Activated CD8-positive, alpha-beta T cell treated with anti-CD3 and anti-CD28 coated beads for 36 hours (primary cell): ENCODE measurements around the gene STK31. TPM values are rescaled to one million over a fixed set of nuclear protein-coding genes. Genes with fewer than 3 reads are reported as not detected.
"Not testable (repeated sequence)": the region's sequence is repeated elsewhere in the genome, so short reads cannot be mapped to it uniquely, and the experiment has no call there.

Experiments used
- ATAC-seq: fragments of 200-7000 bp; cut with Tn5 transposase; one replicate; pipeline ENCODE4 v1.10.0; 2021; ENCODE audit warnings: mild to moderate bottlenecking, moderate library complexity
- CTCF ChIA-PET: fragments of 350-600 bp; sonication (Branson Sonifier 250); formaldehyde crosslinking; loops from one replicate; lab custom pipeline; 2021; ENCODE audit warnings: antibody characterized with exemption; lab: Charles Lee
- POLR2A ChIA-PET: fragments of 350-600 bp; sonication (Branson Sonifier 250); formaldehyde crosslinking; loops from one replicate; lab custom pipeline; 2021; ENCODE audit warnings: antibody characterized with exemption; lab: Charles Lee
- DNase-seq: peaks from one replicate; pipeline ENCODE4 v3.0.0-alpha.2; 2020
- H3K27ac Mint-ChIP-seq: one replicate; pipeline ENCODE4 v1.8.0; 2021; ENCODE audit warnings: mild to moderate bottlenecking, mixed read lengths
- H3K27me3 Mint-ChIP-seq: one replicate; pipeline ENCODE4 v1.8.0; 2021; ENCODE audit warnings: mixed read lengths
- H3K36me3 Mint-ChIP-seq: one replicate; pipeline ENCODE4 v1.8.0; 2021; ENCODE audit warnings: low read depth, mixed read lengths
- H3K4me1 Mint-ChIP-seq: one replicate; pipeline ENCODE4 v1.8.0; 2021; ENCODE audit warnings: low read depth, mixed read lengths
- H3K4me3 Mint-ChIP-seq: one replicate; pipeline ENCODE4 v1.8.0; 2021; ENCODE audit warnings: mild to moderate bottlenecking, moderate library complexity, mixed read lengths
- H3K9me3 Mint-ChIP-seq: one replicate; pipeline ENCODE4 v1.8.0; 2021; ENCODE audit warnings: mixed read lengths
- intact Hi-C: fragments of 100-400 bp; cut with micrococcal nuclease; formaldehyde crosslinking; loops from one replicate; pipeline ENCODE4 v1.10.0; 2022
- total RNA-seq, 2 experiments: library from RNA; stranded (reverse); gene quantifications; one replicate each; pipeline ENCODE4 v1.2.3, GENCODE V29; 2021
- TF ChIP-seq, protein P1 (sequence below): fragments of 200-600 bp; IDR thresholded peaks from one replicate; pipeline ENCODE4 v1.8.0; 2022; ENCODE audit warnings: antibody characterized with exemption, mild to moderate bottlenecking

STK31 gene
- total RNA-seq, 2 experiments from 2014 or later, result 0.20 TPM; not detected in 1

DNA sequence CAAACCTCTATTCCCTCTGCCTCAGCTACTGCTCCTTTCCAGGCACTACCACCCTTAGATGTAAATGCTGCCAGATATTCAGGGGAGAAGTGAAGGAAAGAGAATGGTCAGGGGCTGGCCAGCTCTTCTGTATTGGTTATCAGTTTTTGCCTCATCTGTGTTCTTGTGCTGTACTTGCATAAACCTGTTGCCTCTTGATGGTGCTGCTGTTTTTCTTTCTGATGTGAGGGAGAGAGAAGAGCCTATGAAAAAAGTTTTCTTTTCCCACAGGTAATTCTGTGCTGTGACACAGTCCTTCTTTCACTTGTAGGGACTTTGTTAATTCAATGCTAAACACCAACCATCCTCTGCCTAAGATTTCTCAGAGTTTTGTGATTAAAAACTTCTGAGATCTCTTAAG, 57.5 kb downstream of the STK31 start:
- Mint-ChIP-seq H3K4me3 (no peak overlapping the region), H3K27me3 (no peaks in the 10 kb centered on the region), H3K36me3 (no peaks in the 10 kb centered on the region), H3K9me3 (no peaks in the 10 kb centered on the region), H3K4me1 (no peaks in the 10 kb centered on the region), H3K27ac (no peak overlapping the region)
- intact Hi-C loops, result no loop called here
- ChIA-PET POLR2A (no interaction called here), CTCF (interaction anchor here (0.7 to 1.2 kb wide), 2 partner anchors 66 to 494 kb away, joined by 3 to 4 read pairs; no protein-coding TSS in a partner anchor)
- TF ChIP-seq, protein P1, sequence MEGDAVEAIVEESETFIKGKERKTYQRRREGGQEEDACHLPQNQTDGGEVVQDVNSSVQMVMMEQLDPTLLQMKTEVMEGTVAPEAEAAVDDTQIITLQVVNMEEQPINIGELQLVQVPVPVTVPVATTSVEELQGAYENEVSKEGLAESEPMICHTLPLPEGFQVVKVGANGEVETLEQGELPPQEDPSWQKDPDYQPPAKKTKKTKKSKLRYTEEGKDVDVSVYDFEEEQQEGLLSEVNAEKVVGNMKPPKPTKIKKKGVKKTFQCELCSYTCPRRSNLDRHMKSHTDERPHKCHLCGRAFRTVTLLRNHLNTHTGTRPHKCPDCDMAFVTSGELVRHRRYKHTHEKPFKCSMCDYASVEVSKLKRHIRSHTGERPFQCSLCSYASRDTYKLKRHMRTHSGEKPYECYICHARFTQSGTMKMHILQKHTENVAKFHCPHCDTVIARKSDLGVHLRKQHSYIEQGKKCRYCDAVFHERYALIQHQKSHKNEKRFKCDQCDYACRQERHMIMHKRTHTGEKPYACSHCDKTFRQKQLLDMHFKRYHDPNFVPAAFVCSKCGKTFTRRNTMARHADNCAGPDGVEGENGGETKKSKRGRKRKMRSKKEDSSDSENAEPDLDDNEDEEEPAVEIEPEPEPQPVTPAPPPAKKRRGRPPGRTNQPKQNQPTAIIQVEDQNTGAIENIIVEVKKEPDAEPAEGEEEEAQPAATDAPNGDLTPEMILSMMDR, result no peak
- no peak for DNase-seq
- ATAC-seq, result no peak

DNA sequence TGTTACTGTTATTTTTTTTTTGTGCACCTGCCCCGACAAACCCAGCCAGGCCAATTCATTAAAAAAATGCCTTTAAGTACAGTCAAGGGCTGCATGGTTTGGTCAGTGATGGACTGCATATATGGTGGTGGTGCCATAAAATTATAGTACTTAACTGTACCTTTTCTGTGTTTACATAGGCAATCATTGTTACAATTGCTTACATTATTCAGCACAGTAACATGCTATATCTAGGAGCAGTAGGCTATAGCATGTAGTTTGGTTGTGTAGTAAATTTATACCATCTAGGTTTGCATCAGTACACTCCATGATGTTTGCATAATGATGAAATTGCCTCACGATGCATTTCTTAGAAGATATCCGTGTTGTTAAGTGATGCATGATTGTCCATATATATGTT, 58.0 kb downstream of the STK31 start:
- CTCF ChIA-PET, result interaction anchor here (0.7 kb wide), 1 partner anchor 66 kb away, joined by 3 read pairs; no protein-coding TSS in a partner anchor
- POLR2A ChIA-PET, result no interaction called here
- H3K4me1 Mint-ChIP-seq, result no peaks in the 10 kb centered on the region
- H3K27ac Mint-ChIP-seq, result no peak overlapping the region
- H3K27me3 Mint-ChIP-seq, result no peaks in the 10 kb centered on the region
- TF ChIP-seq, protein P1, result no peak
- peaks cover 1% of the 10 kb centered on the region for H3K9me3 Mint-ChIP-seq
- intact Hi-C loops, result no loop called here
- no peak for DNase-seq
- ATAC-seq, result no peak
- H3K36me3 Mint-ChIP-seq, result no peaks in the 10 kb centered on the region
- no peak overlapping the region for H3K4me3 Mint-ChIP-seq

DNA sequence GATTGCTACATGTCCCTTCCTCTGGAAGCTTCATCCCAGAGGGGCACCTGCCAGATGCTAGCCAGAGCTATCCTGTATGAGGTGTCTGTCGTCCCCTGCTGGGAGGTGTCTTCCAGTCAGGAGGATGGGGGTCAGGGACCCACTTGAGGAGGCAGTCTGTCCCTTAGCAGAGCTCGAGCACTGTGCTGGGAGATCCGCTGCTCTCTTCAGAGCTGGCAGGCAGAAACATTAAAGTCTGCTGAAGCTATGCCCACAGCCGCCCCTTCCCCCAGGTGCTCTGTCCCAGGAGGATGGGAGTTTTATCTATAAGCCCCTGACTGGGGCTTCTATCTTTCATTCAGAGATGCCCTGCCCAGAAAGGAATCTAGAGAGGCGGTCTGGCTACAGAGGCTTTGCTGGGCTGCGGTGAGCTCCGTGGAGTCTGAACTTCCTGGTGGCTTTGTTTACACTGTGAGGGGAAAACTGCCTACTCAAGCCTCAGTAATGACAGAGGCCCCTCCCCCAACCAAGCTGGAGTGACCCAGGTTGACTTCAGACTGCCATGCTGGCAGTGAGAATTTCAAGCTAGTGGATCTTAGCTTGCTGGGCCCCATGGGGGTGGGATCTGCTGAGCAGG, 69.3 kb downstream of the STK31 start:
- H3K36me3 Mint-ChIP-seq, POLR2A ChIA-PET, H3K27ac Mint-ChIP-seq, H3K27me3 Mint-ChIP-seq, H3K4me3 Mint-ChIP-seq, H3K4me1 Mint-ChIP-seq, H3K9me3 Mint-ChIP-seq, CTCF ChIA-PET, DNase-seq, intact Hi-C loops, ATAC-seq: not testable (repeated sequence)

DNA sequence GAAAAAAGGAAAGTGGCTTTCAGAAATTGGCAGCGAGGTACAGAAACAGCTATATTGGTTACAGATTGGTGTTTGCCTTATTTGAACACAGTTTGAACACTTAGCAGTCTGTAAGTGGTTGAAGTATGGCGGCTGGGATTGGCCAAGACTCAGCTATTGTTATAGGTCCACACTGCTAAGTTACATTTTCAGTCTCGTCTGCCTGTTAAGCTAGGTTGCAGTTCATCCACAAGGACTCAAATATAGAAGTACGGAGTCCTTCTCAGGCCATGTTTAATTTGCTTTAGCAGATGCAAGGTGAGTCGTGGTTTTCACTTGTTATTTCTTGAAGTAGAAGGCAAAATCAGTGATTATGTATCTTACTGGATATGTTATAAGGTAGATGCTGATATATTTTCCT, 73.1 kb downstream of the STK31 start:
- H3K27me3 Mint-ChIP-seq, result no peaks in the 10 kb centered on the region
- peaks cover 4% of the 10 kb centered on the region for H3K4me1 Mint-ChIP-seq
- ChIA-PET CTCF (no interaction called here), POLR2A (no interaction called here)
- H3K4me3 Mint-ChIP-seq, result no peak overlapping the region
- no peaks in the 10 kb centered on the region for H3K9me3 Mint-ChIP-seq
- intact Hi-C loops, result no loop called here
- TF ChIP-seq, protein P1, result no peak
- DNase-seq (no peak), ATAC-seq (no peak)
- no peak overlapping the region for H3K27ac Mint-ChIP-seq
- no peaks in the 10 kb centered on the region for H3K36me3 Mint-ChIP-seq

DNA sequence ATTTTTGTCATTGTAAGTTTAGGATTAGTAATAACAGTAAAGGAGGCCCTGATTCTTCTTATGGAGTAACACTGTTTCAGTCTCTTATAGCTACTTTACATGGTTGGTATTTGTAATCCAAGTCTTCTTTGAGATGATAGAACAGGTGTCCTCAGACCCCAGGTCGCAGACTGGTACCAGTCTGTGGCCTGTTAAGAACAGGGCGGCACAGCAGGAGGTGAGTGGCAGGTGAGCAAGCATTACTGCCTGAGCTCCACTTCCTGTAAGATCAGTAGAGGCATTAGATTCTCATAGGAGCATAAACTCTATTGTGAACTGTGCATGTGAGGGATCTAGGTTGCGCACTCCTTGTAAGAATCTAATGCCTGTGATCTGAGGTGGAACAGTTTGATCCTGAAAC, 77.3 kb downstream of the STK31 start:
- Mint-ChIP-seq H3K4me1 (peaks cover 4% of the 10 kb centered on the region), H3K36me3 (no peaks in the 10 kb centered on the region), H3K27me3 (no peaks in the 10 kb centered on the region), H3K4me3 (no peak overlapping the region), H3K27ac (no peak overlapping the region), H3K9me3 (no peaks in the 10 kb centered on the region)
- ATAC-seq (no peak), DNase-seq (no peak)
- POLR2A ChIA-PET, result no interaction called here
- CTCF ChIA-PET, result no interaction called here
- intact Hi-C loops, result no loop called here
- TF ChIP-seq, protein P1, result no peak
